Measurements from ENCODE around the gene MORC2. TPM values are rescaled to one million over a fixed set of nuclear protein-coding genes. Genes with fewer than 3 reads are reported as not detected.

The MORC2 gene
- total RNA-seq, 2 experiments from 2014 or later, result 22.9 to 35.6 TPM

DNA sequence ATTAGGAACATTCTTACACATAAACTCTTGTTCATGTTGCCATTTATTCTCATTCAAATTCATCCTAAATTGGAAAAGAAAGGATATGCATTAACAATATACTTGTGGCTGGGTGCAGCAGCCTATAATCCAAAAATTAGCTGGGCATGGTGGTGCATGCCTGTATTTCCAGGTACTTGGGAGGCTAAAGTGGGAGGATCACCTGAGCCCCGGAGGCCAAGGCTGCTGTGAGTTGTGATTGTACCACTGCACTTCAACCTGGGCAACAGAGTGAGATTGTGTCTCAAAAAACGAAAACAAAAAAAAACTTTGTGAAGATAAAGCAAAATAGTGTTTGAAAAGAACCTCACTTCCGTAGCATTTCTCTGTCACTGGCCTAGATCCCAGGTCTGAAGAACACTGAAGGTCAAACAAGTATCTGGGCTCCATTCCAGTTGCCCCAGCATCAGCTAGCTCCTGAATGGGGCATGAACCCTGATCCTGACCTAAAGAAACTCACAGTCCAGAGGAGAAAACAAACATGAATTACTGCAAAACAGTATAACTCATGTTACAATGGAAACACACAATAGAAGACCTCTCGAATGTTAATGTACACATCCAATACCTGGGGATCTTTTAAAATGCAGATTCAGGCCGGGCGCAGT is 32.7 kb upstream of the MORC2 start:
- no TSS peak for BruUV-seq (replicated peaks)
- Histone ChIP-seq H3K4me2 (ENCODE audit: low read length) (no peak overlapping the region), H3K36me3 (ENCODE audit: insufficient read depth, low read length) (no peaks in the 10 kb centered on the region), H3K4me3 (ENCODE audit: low read depth, low read length, poor library complexity, severe bottlenecking) (no peak overlapping the region), H3K9me2 (ENCODE audit: insufficient read depth, low read length) (no peaks in the 10 kb centered on the region), H3K4me1 (ENCODE audit: insufficient read depth, low read length, poor library complexity, severe bottlenecking) (no peaks in the 10 kb centered on the region), H3K27ac (ENCODE audit: low read depth, low read length, poor library complexity, severe bottlenecking) (no peak overlapping the region), H4K20me1 (ENCODE audit: insufficient read depth, low read length) (no peaks in the 10 kb centered on the region), H3K9me3 (ENCODE audit: low read length) (no peaks in the 10 kb centered on the region), H2AFZ (ENCODE audit: low read length) (no peak overlapping the region), H3K79me2 (ENCODE audit: insufficient read depth, low read depth, low read length) (no peaks in the 10 kb centered on the region)
- intact Hi-C loops (cut with micrococcal nuclease; ENCODE audit: unreplicated experiment), result no loop called here
- ChIA-PET CTCF (ENCODE audit: unreplicated experiment) (no interaction called here), POLR2A (no interaction called here)
- TF ChIP-seq CTCF (conservative IDR thresholded peaks at IDR 0.05; ENCODE audit: low read length) (no peak), EZH2phosphoT487 (IDR thresholded peaks at IDR 0.05; ENCODE audit: borderline replicate concordance, low read depth, low read length) (no peak)
- no peak for DNase-seq (ENCODE audit: low spot score)

GRCh38 chr22:30998329-30998728 is 29.8 kb upstream of the MORC2 start:
- Histone ChIP-seq H3K9me2 (ENCODE audit: insufficient read depth, low read length) (no peaks in the 10 kb centered on the region), H3K4me3 (ENCODE audit: low read depth, low read length, poor library complexity, severe bottlenecking) (no peak overlapping the region), H3K79me2 (ENCODE audit: insufficient read depth, low read depth, low read length) (no peaks in the 10 kb centered on the region), H3K36me3 (ENCODE audit: insufficient read depth, low read length) (no peaks in the 10 kb centered on the region), H3K27ac (ENCODE audit: low read depth, low read length, poor library complexity, severe bottlenecking) (no peak overlapping the region), H3K4me2 (ENCODE audit: low read length) (no peak overlapping the region), H2AFZ (ENCODE audit: low read length) (no peak overlapping the region), H3K4me1 (ENCODE audit: insufficient read depth, low read length, poor library complexity, severe bottlenecking) (no peaks in the 10 kb centered on the region), H3K9me3 (ENCODE audit: low read length) (no peaks in the 10 kb centered on the region), H4K20me1 (ENCODE audit: insufficient read depth, low read length) (no peaks in the 10 kb centered on the region)
- TF ChIP-seq EZH2phosphoT487 (IDR thresholded peaks at IDR 0.05; ENCODE audit: borderline replicate concordance, low read depth, low read length) (no peak), CTCF (conservative IDR thresholded peaks at IDR 0.05; ENCODE audit: low read length) (no peak)
- no TSS peak for BruUV-seq (replicated peaks)
- POLR2A ChIA-PET, result no interaction called here
- CTCF ChIA-PET (ENCODE audit: unreplicated experiment), result no interaction called here
- no peak for DNase-seq (ENCODE audit: low spot score)
- intact Hi-C loops (cut with micrococcal nuclease; ENCODE audit: unreplicated experiment), result no loop called here

GRCh38 chr22:30996462-30996861 is 27.9 kb upstream of the MORC2 start:
- Histone ChIP-seq H3K4me1 (ENCODE audit: insufficient read depth, low read length, poor library complexity, severe bottlenecking) (no peaks in the 10 kb centered on the region), H2AFZ (ENCODE audit: low read length) (no peak overlapping the region), H3K9me3 (ENCODE audit: low read length) (no peaks in the 10 kb centered on the region), H4K20me1 (ENCODE audit: insufficient read depth, low read length) (no peaks in the 10 kb centered on the region), H3K27ac (ENCODE audit: low read depth, low read length, poor library complexity, severe bottlenecking) (no peak overlapping the region), H3K9me2 (ENCODE audit: insufficient read depth, low read length) (no peaks in the 10 kb centered on the region), H3K36me3 (ENCODE audit: insufficient read depth, low read length) (no peaks in the 10 kb centered on the region), H3K4me2 (ENCODE audit: low read length) (no peak overlapping the region), H3K79me2 (ENCODE audit: insufficient read depth, low read depth, low read length) (no peaks in the 10 kb centered on the region), H3K4me3 (ENCODE audit: low read depth, low read length, poor library complexity, severe bottlenecking) (no peak overlapping the region)
- ChIA-PET POLR2A (no interaction called here), CTCF (ENCODE audit: unreplicated experiment) (no interaction called here)
- intact Hi-C loops (cut with micrococcal nuclease; ENCODE audit: unreplicated experiment), result no loop called here
- no peak for TF ChIP-seq CTCF (conservative IDR thresholded peaks at IDR 0.05; ENCODE audit: low read length)
- DNase-seq (ENCODE audit: low spot score), result no peak
- no TSS peak for BruUV-seq (replicated peaks)
